H1 (cell line): ENCODE measurements around the gene NARS2. TPM values are rescaled to one million over a fixed set of nuclear protein-coding genes. Genes with fewer than 3 reads are reported as not detected.

Experiments used
- CTCF ChIA-PET: fragments of 300-600 bp; sonication (Branson Sonifier 250); formaldehyde crosslinking; loops from one replicate; lab custom pipeline; 2021; ENCODE audit not compliant: partially characterized antibody; lab: Charles Lee
- POLR2A ChIA-PET: fragments of 300-600 bp; sonication (Branson Sonifier 250); formaldehyde crosslinking; loops from one replicate; lab custom pipeline; 2021; ENCODE audit warnings: inconsistent platforms; ENCODE audit not compliant: partially characterized antibody; lab: Charles Lee
- DNase-seq, 2 experiments: peaks; one replicate each; pipeline versions ENCODE4 v3.0.0 to v3.0.0-alpha.2; 2010 to 2022; ENCODE audit warnings: low spot score in 2 of 2, low read depth in 1 of 2, mixed read lengths in 1 of 2
- FAIRE-seq: peaks from 2 replicates; lab custom pipeline; 2011; peaks lifted over from hg19 to GRCh38; lab: Jason Lieb, UNC
- H2AFZ ChIP-seq: 2 replicates; pipeline ENCODE4 v1.8.1; 2012; ENCODE audit warnings: low read length, inconsistent platforms
- H2AK5ac ChIP-seq: 2 replicates; pipeline ENCODE4 v1.6.1; 2013; ENCODE audit warnings: low read depth, low read length
- H2BK120ac ChIP-seq: replicated peaks from 2 replicates; pipeline ENCODE3; 2013; ENCODE audit warnings: low read depth, low read length, inconsistent platforms
- H2BK12ac ChIP-seq: 2 replicates; pipeline ENCODE4 v1.6.1; 2013; ENCODE audit warnings: low read depth, low read length
- H2BK15ac ChIP-seq: 2 replicates; pipeline ENCODE4 v1.6.1; 2013; ENCODE audit warnings: low read length
- H2BK20ac ChIP-seq: 2 replicates; pipeline ENCODE4 v1.6.1; 2013; ENCODE audit warnings: low read length
- H2BK5ac ChIP-seq: 2 replicates; pipeline ENCODE4 v1.6.1; 2013; ENCODE audit warnings: low read depth, low read length
- H3K14ac ChIP-seq: 2 replicates; pipeline ENCODE4 v1.6.1; 2013; ENCODE audit warnings: inconsistent platforms; ENCODE audit not compliant: insufficient read length
- H3K18ac ChIP-seq: 2 replicates; pipeline ENCODE4 v1.6.1; 2013; ENCODE audit warnings: low read length; ENCODE audit errors: extremely low read depth
- H3K23ac ChIP-seq: 2 replicates; pipeline ENCODE4 v1.6.1; 2013; ENCODE audit warnings: inconsistent platforms; ENCODE audit not compliant: insufficient read length
- H3K23me2 ChIP-seq: 2 replicates; pipeline ENCODE4 v1.6.1; 2013; ENCODE audit warnings: low read depth, low read length
- H3K27ac ChIP-seq: 2 replicates; pipeline ENCODE4 v1.6.1; 2011; ENCODE audit warnings: low read depth, low read length, inconsistent platforms
- H3K27me3 ChIP-seq, 4 experiments: replicated peaks in 1 of 4; 1 replicate in 1 of 4; 2 replicates in 3 of 4; pipeline versions ENCODE4 v1.6.1 to v1.8.1; 2011 to 2013; ENCODE audit warnings: low read length in 3 of 4, mild to moderate bottlenecking in 3 of 4, inconsistent platforms in 2 of 4, mixed read lengths in 2 of 4, moderate library complexity in 1 of 4; ENCODE audit not compliant: control insufficient read depth in 3 of 4, insufficient read depth in 3 of 4; ENCODE audit errors: extremely low read depth in 1 of 4
- H3K36me3 ChIP-seq, 4 experiments: 2 replicates each; pipeline versions ENCODE4 v1.6.1 to v1.8.1; 2011 to 2013; ENCODE audit warnings: mild to moderate bottlenecking in 4 of 4, low read length in 3 of 4, moderate library complexity in 2 of 4, control low read depth in 1 of 4, inconsistent platforms in 1 of 4; ENCODE audit not compliant: insufficient read depth in 4 of 4, control insufficient read depth in 2 of 4
- H3K4ac ChIP-seq: replicated peaks from 2 replicates; pipeline ENCODE3; 2013; ENCODE audit warnings: low read length, low read depth, mixed read lengths, inconsistent platforms; ENCODE audit not compliant: insufficient read length
- H3K4me1 ChIP-seq, 4 experiments: replicated peaks in 1 of 4; 1 replicate in 1 of 4; 2 replicates in 3 of 4; pipeline versions ENCODE4 v1.6.1 to v1.8.1; 2011 to 2013; ENCODE audit warnings: low read length in 3 of 4, inconsistent platforms in 2 of 4, mixed read lengths in 1 of 4; ENCODE audit not compliant: insufficient read depth in 4 of 4, control insufficient read depth in 3 of 4
- H3K4me2 ChIP-seq, 2 experiments: 2 replicates each; pipeline versions ENCODE4 v1.6.1 to v1.8.1; 2011 to 2013; ENCODE audit warnings: low read depth in 2 of 2, low read length in 2 of 2, control low read depth in 1 of 2, inconsistent platforms in 1 of 2, mild to moderate bottlenecking in 1 of 2; ENCODE audit not compliant: insufficient read depth in 1 of 2
- H3K4me3 ChIP-seq, 4 experiments: fragments of 200-600, 300-600 bp in 1 of 4; sonication (generic), shearing (Covaris generic), sonication (Bioruptor Twin) in 1 of 4; 2 replicates each; pipeline versions ENCODE4 v1.5.1 to v1.8.1; 2011 to 2016; ENCODE audit warnings: low read length in 4 of 4, low read depth in 3 of 4, control low read depth in 2 of 4, inconsistent platforms in 2 of 4, mild to moderate bottlenecking in 2 of 4, mixed read lengths in 1 of 4, moderate library complexity in 1 of 4; ENCODE audit not compliant: insufficient read depth in 2 of 4; ENCODE audit errors: extremely low read depth in 1 of 4
- H3K56ac ChIP-seq: replicated peaks from 2 replicates; pipeline ENCODE3; 2013; ENCODE audit warnings: low read depth, mild to moderate bottlenecking, mixed read lengths, low read length, inconsistent platforms; ENCODE audit not compliant: insufficient read length
- H3K79me1 ChIP-seq: 2 replicates; pipeline ENCODE4 v1.6.1; 2013; ENCODE audit warnings: low read depth, low read length, control low read depth
- H3K79me2 ChIP-seq, 2 experiments: 2 replicates each; pipeline versions ENCODE4 v1.6.1 to v1.8.1; 2012 to 2013; ENCODE audit warnings: low read length in 2 of 2, mild to moderate bottlenecking in 2 of 2, inconsistent platforms in 1 of 2; ENCODE audit not compliant: insufficient read depth in 2 of 2, control insufficient read depth in 1 of 2
- H3K9ac ChIP-seq, 4 experiments: replicated peaks in 1 of 4; 1 replicate in 1 of 4; 2 replicates in 3 of 4; pipeline versions ENCODE4 v1.6.1 to v1.8.1; 2011 to 2013; ENCODE audit warnings: low read depth in 3 of 4, low read length in 3 of 4, control low read depth in 2 of 4, mild to moderate bottlenecking in 2 of 4, moderate library complexity in 2 of 4, inconsistent platforms in 1 of 4; ENCODE audit errors: extremely low read depth in 1 of 4
- H3K9me3 ChIP-seq, 2 experiments: 2 replicates each; pipeline versions ENCODE4 v1.6.1 to v1.8.1; 2012 to 2013; ENCODE audit warnings: mild to moderate bottlenecking in 2 of 2, moderate library complexity in 2 of 2, control low read depth in 1 of 2, inconsistent platforms in 1 of 2, low read depth in 1 of 2, low read length in 1 of 2, mixed read lengths in 1 of 2; ENCODE audit not compliant: insufficient read depth in 2 of 2
- H4K20me1 ChIP-seq, 2 experiments: replicated peaks in 1 of 2; 2 replicates each; pipeline versions ENCODE3 to v1.8.1; 2011 to 2013; ENCODE audit warnings: inconsistent platforms in 2 of 2, low read length in 2 of 2, mild to moderate bottlenecking in 1 of 2; ENCODE audit not compliant: insufficient read depth in 2 of 2, control insufficient read depth in 1 of 2
- H4K5ac ChIP-seq: 2 replicates; pipeline ENCODE4 v1.6.1; 2013; ENCODE audit warnings: low read length, low read depth, mixed read lengths, inconsistent platforms; ENCODE audit not compliant: insufficient read length
- H4K8ac ChIP-seq: 2 replicates; pipeline ENCODE4 v1.8.0; 2013; ENCODE audit warnings: mild to moderate bottlenecking, moderate library complexity, low read length, inconsistent platforms; ENCODE audit not compliant: insufficient read depth; ENCODE audit errors: extremely low read depth
- H4K91ac ChIP-seq: replicated peaks from 2 replicates; pipeline ENCODE3; 2013; ENCODE audit warnings: low read length, mixed read lengths, inconsistent platforms; ENCODE audit not compliant: insufficient read length
- ASH2L ChIP-seq: fragments of 200-600, 300-600 bp; sonication (generic); IDR thresholded peaks from one replicate; pipeline ENCODE4 v1.7.1; 2017; ENCODE audit warnings: low read length
- CBX5 ChIP-seq: fragments of 300-800, 300-1000 bp; sonication (generic); IDR thresholded peaks from 2 replicates; pipeline ENCODE4 v1.7.1; 2016; ENCODE audit warnings: antibody characterized with exemption, low read length, low read depth
- CREB1 ChIP-seq: IDR thresholded peaks from 2 replicates; pipeline ENCODE4 v1.6.1; 2012; ENCODE audit warnings: inconsistent platforms
- CTBP2 ChIP-seq: IDR thresholded peaks from 2 replicates; pipeline ENCODE4 v1.7.0; 2011; ENCODE audit warnings: borderline replicate concordance, mild to moderate bottlenecking, moderate library complexity, mixed read lengths, low read length; ENCODE audit not compliant: insufficient read depth, insufficient read length
- EZH2 ChIP-seq: fragments of 200-600 bp; sonication (generic); IDR thresholded peaks from 2 replicates; pipeline ENCODE4 v1.7.1; 2012; ENCODE audit warnings: low read depth, mild to moderate bottlenecking, moderate library complexity, low read length, inconsistent platforms; ENCODE audit not compliant: severe bottlenecking
- GABPA ChIP-seq: IDR thresholded peaks from 2 replicates; pipeline ENCODE4 v1.6.1; 2011; ENCODE audit warnings: mild to moderate bottlenecking, low read length, moderate library complexity, borderline replicate concordance; ENCODE audit not compliant: insufficient read depth
- POLR2A ChIP-seq, 2 experiments: IDR thresholded peaks; 1 replicate in 1 of 2; 2 replicates in 1 of 2; pipeline ENCODE4 v1.6.1; 2011; ENCODE audit warnings: low read depth in 2 of 2, low read length in 2 of 2, mild to moderate bottlenecking in 2 of 2; ENCODE audit errors: control extremely low read depth in 1 of 2
- SIRT6 ChIP-seq: IDR thresholded peaks from one replicate; pipeline ENCODE4 v1.7.1; 2012; ENCODE audit warnings: low read length, inconsistent platforms
- SP4 ChIP-seq: IDR thresholded peaks from 2 replicates; pipeline ENCODE4 v1.6.1; 2012; ENCODE audit warnings: low read length, inconsistent platforms
- SRF ChIP-seq: IDR thresholded peaks from 2 replicates; pipeline ENCODE4 v1.6.1; 2011; ENCODE audit warnings: mild to moderate bottlenecking, low read depth, low read length, moderate library complexity
- SUZ12 ChIP-seq: fragments of 200-600 bp; sonication (generic); IDR thresholded peaks from 2 replicates; pipeline ENCODE4 v1.6.1; 2012; ENCODE audit warnings: mild to moderate bottlenecking, inconsistent platforms, low read length, moderate library complexity, mixed read lengths
- WGBS, 2 experiments: shearing (Covaris generic) in 1 of 2; methylation state at CpG; one replicate each; pipeline versions ENCODE4 v1.1.6 to v1.1.7; 2013 to 2015; ENCODE audit warnings: low lambda C conversion rate in 2 of 2, mixed read lengths in 2 of 2, inconsistent platforms in 1 of 2, low coverage in 1 of 2, missing lambda C conversion rate in 1 of 2; ENCODE audit not compliant: insufficient replicate concordance in 2 of 2, insufficient coverage in 1 of 2, insufficient read length in 1 of 2; ENCODE audit errors: extremely low coverage in 1 of 2, missing lambda C conversion rate in 1 of 2; 5-methylcytosine and 5-hydroxymethylcytosine counted together
- polyA plus RNA-seq, 7 experiments: library from polyadenylated mRNA; depleted of rRNA in 3 of 7; stranded (reverse) in 5 of 7; unstranded in 2 of 7; fragments of >200 nt in 5 of 7; fragments of 200-250 nt in 2 of 7; gene quantifications; 1 replicate in 5 of 7; 2 replicates in 1 of 7; 4 replicates in 1 of 7; pipeline versions ENCODE4 v1.2.1 to v1.2.3, GENCODE V29; 2011 to 2013; ENCODE audit warnings: missing spikeins in 2 of 7, mixed read lengths in 2 of 7
- total RNA-seq: library from RNA; stranded (reverse); fragmentation: NEBNext Ultra II Directional; extraction: Animal tissue kit (Norgen Biotek cat#: 25700); gene quantifications from 2 replicates; pipeline ENCODE4 v1.2.1, GENCODE V29; 2021

Gene NARS2
- total and polyA plus RNA-seq, 2 of the 8 experiments (the other 6 are each of a cell fraction or from before 2014, with no cell fraction given): 26.2 to 51.6 TPM

DNA sequence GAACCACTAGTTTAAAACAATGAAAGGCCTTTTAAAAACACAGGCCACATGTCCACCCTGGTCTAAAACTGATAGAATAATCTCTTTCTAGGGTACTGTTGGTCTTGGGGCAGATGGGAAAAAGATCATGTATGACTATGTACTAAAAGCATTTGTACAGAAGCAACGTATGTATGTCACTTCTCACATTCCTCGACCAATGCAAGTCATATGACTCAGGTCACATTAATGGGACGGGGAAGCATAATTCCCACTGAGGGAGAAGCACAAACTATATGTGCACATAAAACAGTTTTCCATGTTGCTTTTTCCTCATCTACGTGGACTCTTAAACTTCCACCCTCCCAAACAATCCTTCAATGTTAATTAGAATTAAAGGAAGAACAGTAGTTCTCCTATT, 124.8 kb downstream of the NARS2 start:
- 86% methylated on average over 4 of the region's 4 CpGs; no CpG with 5 or more reads in 1 of the 2 experiments for WGBS, 2 experiments
- H3K79me2 ChIP-seq: no peaks in the 10 kb centered on the region
- no peak overlapping the region for H3K4ac ChIP-seq
- H3K79me1 ChIP-seq: no peaks in the 10 kb centered on the region
- H4K91ac ChIP-seq: no peak overlapping the region
- peaks cover 0 to 1% (median 0%) of the 10 kb centered on the region in 4 experiments; a peak in 1 of 7 replicates for H3K27me3 ChIP-seq
- H3K9ac ChIP-seq: no peak overlapping the region
- DNase-seq (no peak), FAIRE-seq (no peak)
- H2AFZ ChIP-seq: no peak overlapping the region
- no peak overlapping the region for H3K4me2 ChIP-seq
- H3K23ac ChIP-seq: no peak overlapping the region
- H3K14ac ChIP-seq: no peak overlapping the region
- no peaks in the 10 kb centered on the region for H3K9me3 ChIP-seq
- H2BK15ac ChIP-seq: no peak overlapping the region
- no peak overlapping the region for H4K5ac ChIP-seq
- no peak overlapping the region for H4K8ac ChIP-seq
- ChIA-PET POLR2A (no interaction called here), CTCF (no interaction called here)
- H3K4me1 ChIP-seq: no peaks in the 10 kb centered on the region
- peaks cover 0 to 2% (median 0%) of the 10 kb centered on the region in 4 experiments; a peak in 2 of 8 replicates for H3K36me3 ChIP-seq
- H2BK20ac ChIP-seq: no peak overlapping the region
- H3K18ac ChIP-seq: no peak overlapping the region
- H4K20me1 ChIP-seq: no peaks in the 10 kb centered on the region
- no peak overlapping the region for H3K56ac ChIP-seq
- no peak overlapping the region for H2BK5ac ChIP-seq
- no peak overlapping the region for H2BK120ac ChIP-seq
- no peaks in the 10 kb centered on the region; the same call in 1 of the 2 replicates for H3K23me2 ChIP-seq
- no peak overlapping the region for H3K4me3 ChIP-seq
- no peak overlapping the region for H2BK12ac ChIP-seq
- H2AK5ac ChIP-seq: no peak overlapping the region
- H3K27ac ChIP-seq: no peak overlapping the region
- TF ChIP-seq CTBP2 (no peak), EZH2 (no peak), SRF (no peak), GABPA (no peak), SIRT6 (no peak), ASH2L (no peak), SUZ12 (no peak), CBX5 (no peak), SP4 (no peak), POLR2A (IDR thresholded peaks at IDR 0.05; ENCODE audit: control extremely low read depth in 1 of 2, low read depth in 2 of 2, low read length in 2 of 2) (no peak), CREB1 (no peak)
